Loucy (cell line): ENCODE results near the gene TTLL9.

ENCODE experiments used
- H2AFZ ChIP-seq: fragments of 200-600 bp; sonication (generic); 2 replicates; pipeline ENCODE4 v1.6.0; 2016; ENCODE audit warnings: antibody characterized with exemption, mild to moderate bottlenecking, low read length, moderate library complexity
- H3F3A ChIP-seq: fragments of 200-600 bp; 2 replicates; pipeline ENCODE4 v1.6.0; 2016; ENCODE audit warnings: antibody characterized with exemption, low read depth, mild to moderate bottlenecking
- H3K27me3 ChIP-seq: fragments of 200-600 bp; sonication (generic); 2 replicates; pipeline ENCODE4 v1.6.1; 2014; ENCODE audit warnings: low read length, mild to moderate bottlenecking; ENCODE audit not compliant: insufficient read depth, poor library complexity, severe bottlenecking
- H3K36me3 ChIP-seq: fragments of 200-600 bp; sonication (generic); 2 replicates; pipeline ENCODE4 v1.6.1; 2016; ENCODE audit warnings: low read length; ENCODE audit not compliant: insufficient read depth
- H3K4me1 ChIP-seq: fragments of 200-600 bp; sonication (generic); 2 replicates; pipeline ENCODE4 v1.5.1; 2014; ENCODE audit warnings: low read length, mild to moderate bottlenecking; ENCODE audit not compliant: insufficient read depth, poor library complexity, severe bottlenecking
- H3K4me2 ChIP-seq: fragments of 200-600 bp; sonication (generic); 2 replicates; pipeline ENCODE4 v1.6.0; 2014; ENCODE audit warnings: antibody characterized with exemption, low read length, low read depth, mild to moderate bottlenecking; ENCODE audit not compliant: poor library complexity, severe bottlenecking
- H3K4me3 ChIP-seq: fragments of 200-600 bp; sonication (generic); 2 replicates; pipeline ENCODE4 v1.5.1; 2014; ENCODE audit warnings: low read length, mild to moderate bottlenecking, mixed read lengths; ENCODE audit not compliant: poor library complexity, severe bottlenecking
- H3K79me2 ChIP-seq: fragments of 200-600 bp; sonication (generic); 2 replicates; pipeline ENCODE4 v1.6.1; 2014; ENCODE audit warnings: low read length; ENCODE audit not compliant: insufficient read depth
- H3K9ac ChIP-seq: fragments of 200-600 bp; sonication (generic); 2 replicates; pipeline ENCODE4 v1.6.0; 2014; ENCODE audit warnings: mild to moderate bottlenecking, low read depth, low read length, moderate library complexity; ENCODE audit not compliant: poor library complexity, severe bottlenecking
- H3K9me2 ChIP-seq: fragments of 200-600 bp; sonication (generic); replicated peaks from 2 replicates; pipeline ENCODE4 v1.6.1; 2016; ENCODE audit warnings: low read depth, low read length, mixed read lengths
- H3K9me3 ChIP-seq: fragments of 200-600 bp; sonication (generic); 2 replicates; pipeline ENCODE4 v1.6.1; 2014; ENCODE audit warnings: mild to moderate bottlenecking, antibody characterized with exemption, low read length, low read depth; ENCODE audit not compliant: insufficient read depth
- H4K20me1 ChIP-seq: fragments of 200-600 bp; sonication (generic); 2 replicates; pipeline ENCODE4 v1.6.0; 2014; ENCODE audit warnings: antibody characterized with exemption, low read length, mild to moderate bottlenecking; ENCODE audit not compliant: insufficient read depth, poor library complexity, severe bottlenecking
- CTCF ChIP-seq: fragments of 200-600 bp; sonication (generic); conservative IDR thresholded peaks from 2 replicates; pipeline ENCODE4 v1.5.1; 2014; ENCODE audit warnings: mild to moderate bottlenecking, antibody characterized with exemption, low read length
- EZH2phosphoT487 ChIP-seq: fragments of 200-600 bp; IDR thresholded peaks from 2 replicates; pipeline ENCODE4 v1.6.1; 2018; ENCODE audit warnings: antibody characterized with exemption, mild to moderate bottlenecking, moderate library complexity, borderline replicate concordance

TTLL9 gene

GRCh38 chr20:31910071-31910803 is 39.8 kb downstream of the TTLL9 start:
- no peaks in the 10 kb centered on the region for H3K9me2 ChIP-seq
- no peak overlapping the region for H3K4me2 ChIP-seq
- no peaks in the 10 kb centered on the region for H3K36me3 ChIP-seq
- no peaks in the 10 kb centered on the region for H3K4me1 ChIP-seq
- H2AFZ ChIP-seq, result no peak overlapping the region
- H3K27me3 ChIP-seq, result no peaks in the 10 kb centered on the region
- no peak overlapping the region for H3K9ac ChIP-seq
- no peak overlapping the region for H3K4me3 ChIP-seq
- no peaks in the 10 kb centered on the region for H3K9me3 ChIP-seq
- TF ChIP-seq CTCF, result no peak
- no peak for TF ChIP-seq EZH2phosphoT487
- no peaks in the 10 kb centered on the region for H3K79me2 ChIP-seq
- no peaks in the 10 kb centered on the region for H3F3A ChIP-seq
- H4K20me1 ChIP-seq, result no peaks in the 10 kb centered on the region

GRCh38 chr20:31913431-31914157 is 43.2 kb downstream of the TTLL9 start:
- H3F3A ChIP-seq, result no peaks in the 10 kb centered on the region
- no peaks in the 10 kb centered on the region for H3K36me3 ChIP-seq
- H3K4me1 ChIP-seq, result no peaks in the 10 kb centered on the region
- no peaks in the 10 kb centered on the region for H3K9me2 ChIP-seq
- no peaks in the 10 kb centered on the region for H3K9me3 ChIP-seq
- H3K9ac ChIP-seq, result no peak overlapping the region
- H2AFZ ChIP-seq, result no peak overlapping the region
- no peaks in the 10 kb centered on the region for H3K79me2 ChIP-seq
- H3K4me2 ChIP-seq, result no peak overlapping the region
- no peaks in the 10 kb centered on the region for H4K20me1 ChIP-seq
- H3K4me3 ChIP-seq, result no peak overlapping the region
- TF ChIP-seq CTCF, result no peak
- TF ChIP-seq EZH2phosphoT487, result no peak
- no peaks in the 10 kb centered on the region for H3K27me3 ChIP-seq

GRCh38 chr20:31914170-31914569 is 43.7 kb downstream of the TTLL9 start:
- no peaks in the 10 kb centered on the region for H3K9me3 ChIP-seq
- H3K4me2 ChIP-seq, result no peak overlapping the region
- no peaks in the 10 kb centered on the region for H4K20me1 ChIP-seq
- no peaks in the 10 kb centered on the region for H3K9me2 ChIP-seq
- H3K4me1 ChIP-seq, result no peaks in the 10 kb centered on the region
- no peaks in the 10 kb centered on the region for H3K36me3 ChIP-seq
- H3K4me3 ChIP-seq, result no peak overlapping the region
- no peaks in the 10 kb centered on the region for H3F3A ChIP-seq
- no peak overlapping the region for H2AFZ ChIP-seq
- TF ChIP-seq CTCF (no peak), EZH2phosphoT487 (no peak)
- H3K79me2 ChIP-seq, result no peaks in the 10 kb centered on the region
- no peaks in the 10 kb centered on the region for H3K27me3 ChIP-seq
- no peak overlapping the region for H3K9ac ChIP-seq
